H1 (cell line): ENCODE results near the gene CCT3.

Experiments used
- CTCF ChIP-seq, 3 experiments: IDR thresholded peaks; 1 replicate in 2 of 3; 2 replicates in 1 of 3; pipeline versions ENCODE4 v1.5.1 to v1.6.1; 2011; ENCODE audit warnings: low read length in 3 of 3, mild to moderate bottlenecking in 3 of 3, inconsistent platforms in 2 of 3, low read depth in 1 of 3, moderate library complexity in 1 of 3; ENCODE audit not compliant: insufficient read depth in 1 of 3; ENCODE audit errors: control extremely low read depth in 1 of 3
- EZH2 ChIP-seq: fragments of 200-600 bp; sonication (generic); IDR thresholded peaks from 2 replicates; pipeline ENCODE4 v1.7.1; 2012; ENCODE audit warnings: low read depth, mild to moderate bottlenecking, moderate library complexity, low read length, inconsistent platforms; ENCODE audit not compliant: severe bottlenecking
- SIX5 ChIP-seq: IDR thresholded peaks from 2 replicates; pipeline ENCODE4 v1.6.1; 2011; ENCODE audit warnings: mild to moderate bottlenecking, low read depth, low read length
- SP1 ChIP-seq: IDR thresholded peaks from 2 replicates; pipeline ENCODE4 v1.6.1; 2011; ENCODE audit warnings: low read depth, low read length
- TAF1 ChIP-seq: IDR thresholded peaks from 2 replicates; pipeline ENCODE4 v1.6.1; 2011; ENCODE audit warnings: mild to moderate bottlenecking, low read depth, low read length

- TF ChIP-seq CTCF (IDR thresholded peaks at IDR 0.05; ENCODE audit: control extremely low read depth in 1 of 3, insufficient read depth in 1 of 3, low read depth in 1 of 3, low read length in 3 of 3), result peak in 2 of 3 experiments; percentile 84 to 93; a peak in 3 of 4 replicates
- TF ChIP-seq SIX5, result no peak
- TF ChIP-seq EZH2, result no peak
- no peak for TF ChIP-seq TAF1
- TF ChIP-seq SP1, result no peak
Measured at GRCh38 chr1:156385534-156386031, 47.5 kb upstream of the CCT3 start.
